ENCODE data around the gene CTBP2.
"Not testable (repeated sequence)": the region's sequence is repeated elsewhere in the genome, so short reads cannot be mapped to it uniquely, and the experiment has no call there.

CTBP2 gene

DNA sequence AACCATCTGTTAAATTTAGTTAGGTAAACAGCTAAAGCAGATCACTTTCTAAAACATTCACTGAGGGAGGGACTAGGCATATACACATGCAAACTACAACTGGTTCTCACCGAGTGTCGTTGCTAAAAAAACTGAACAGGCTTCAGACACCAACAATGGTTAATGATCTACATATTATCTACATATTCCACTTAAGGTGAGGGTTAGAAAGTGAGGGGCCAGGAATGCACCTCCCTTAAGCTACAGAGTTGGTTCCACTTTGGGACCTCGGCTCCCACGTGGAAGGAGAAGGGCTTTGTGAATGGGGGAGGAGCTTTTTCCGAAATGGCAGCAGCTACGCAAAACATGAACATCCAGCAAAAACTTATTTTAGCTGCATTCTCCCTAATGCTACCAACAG, 5.8 kb downstream of the CTBP2 start:
- DNase-seq (ENCODE audit: low read depth), result no peak
- H3K4me3 ChIP-seq (ENCODE audit: control insufficient read depth, low read depth, low read length), result no peak overlapping the region

DNA sequence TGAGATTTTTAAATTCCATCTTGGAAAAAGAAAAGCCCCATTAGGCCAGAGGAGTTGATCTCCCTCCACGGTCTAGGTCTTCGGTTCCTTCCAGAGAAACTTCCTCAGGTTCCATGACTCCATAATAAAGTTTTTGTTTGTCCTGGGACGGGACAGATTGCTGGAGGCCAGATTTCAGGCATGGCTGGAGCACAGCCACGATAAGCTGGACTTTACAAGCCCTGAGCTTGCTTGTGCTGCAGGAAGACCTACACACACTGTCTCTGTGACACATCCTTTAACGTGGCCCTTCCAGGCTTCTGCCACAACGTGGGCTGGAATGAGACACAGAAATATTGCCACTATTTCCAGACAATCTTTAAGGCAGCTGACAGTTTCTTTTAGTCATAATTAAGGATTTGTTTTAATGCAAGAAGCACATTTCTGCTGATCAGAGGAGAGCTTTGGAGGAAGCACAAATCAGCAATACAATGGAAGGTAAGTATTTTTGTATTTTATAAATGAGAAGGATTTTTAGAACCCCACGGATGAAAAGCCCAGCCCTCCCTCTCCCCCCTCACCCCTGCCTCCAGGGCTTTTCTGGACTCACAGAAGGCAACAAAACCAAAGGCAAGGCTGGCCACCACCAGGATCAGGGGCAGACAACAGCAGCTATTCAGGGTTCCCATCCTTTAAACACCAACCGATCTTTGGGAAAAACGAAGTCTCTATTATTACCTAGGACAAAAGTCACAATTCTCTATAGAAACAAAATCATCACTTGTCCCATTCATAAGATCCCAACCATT, 6.5 kb downstream of the CTBP2 start:
- TF ChIP-seq, protein P1, sequence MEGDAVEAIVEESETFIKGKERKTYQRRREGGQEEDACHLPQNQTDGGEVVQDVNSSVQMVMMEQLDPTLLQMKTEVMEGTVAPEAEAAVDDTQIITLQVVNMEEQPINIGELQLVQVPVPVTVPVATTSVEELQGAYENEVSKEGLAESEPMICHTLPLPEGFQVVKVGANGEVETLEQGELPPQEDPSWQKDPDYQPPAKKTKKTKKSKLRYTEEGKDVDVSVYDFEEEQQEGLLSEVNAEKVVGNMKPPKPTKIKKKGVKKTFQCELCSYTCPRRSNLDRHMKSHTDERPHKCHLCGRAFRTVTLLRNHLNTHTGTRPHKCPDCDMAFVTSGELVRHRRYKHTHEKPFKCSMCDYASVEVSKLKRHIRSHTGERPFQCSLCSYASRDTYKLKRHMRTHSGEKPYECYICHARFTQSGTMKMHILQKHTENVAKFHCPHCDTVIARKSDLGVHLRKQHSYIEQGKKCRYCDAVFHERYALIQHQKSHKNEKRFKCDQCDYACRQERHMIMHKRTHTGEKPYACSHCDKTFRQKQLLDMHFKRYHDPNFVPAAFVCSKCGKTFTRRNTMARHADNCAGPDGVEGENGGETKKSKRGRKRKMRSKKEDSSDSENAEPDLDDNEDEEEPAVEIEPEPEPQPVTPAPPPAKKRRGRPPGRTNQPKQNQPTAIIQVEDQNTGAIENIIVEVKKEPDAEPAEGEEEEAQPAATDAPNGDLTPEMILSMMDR (IDR thresholded peaks at IDR 0.05; ENCODE audit: control insufficient read depth, insufficient read depth, low read depth, low read length, missing control alignments), result no peak
- no peak overlapping the region for H3K4me3 ChIP-seq (ENCODE audit: control insufficient read depth, low read depth, low read length)
- DNase-seq (ENCODE audit: low read depth), result no peak

More for the DNA sequence above, 5.8 kb downstream of the CTBP2 start:
- TF ChIP-seq, protein P1 (IDR thresholded peaks at IDR 0.05; ENCODE audit: control insufficient read depth, insufficient read depth, low read depth, low read length, missing control alignments), result no peak

DNA sequence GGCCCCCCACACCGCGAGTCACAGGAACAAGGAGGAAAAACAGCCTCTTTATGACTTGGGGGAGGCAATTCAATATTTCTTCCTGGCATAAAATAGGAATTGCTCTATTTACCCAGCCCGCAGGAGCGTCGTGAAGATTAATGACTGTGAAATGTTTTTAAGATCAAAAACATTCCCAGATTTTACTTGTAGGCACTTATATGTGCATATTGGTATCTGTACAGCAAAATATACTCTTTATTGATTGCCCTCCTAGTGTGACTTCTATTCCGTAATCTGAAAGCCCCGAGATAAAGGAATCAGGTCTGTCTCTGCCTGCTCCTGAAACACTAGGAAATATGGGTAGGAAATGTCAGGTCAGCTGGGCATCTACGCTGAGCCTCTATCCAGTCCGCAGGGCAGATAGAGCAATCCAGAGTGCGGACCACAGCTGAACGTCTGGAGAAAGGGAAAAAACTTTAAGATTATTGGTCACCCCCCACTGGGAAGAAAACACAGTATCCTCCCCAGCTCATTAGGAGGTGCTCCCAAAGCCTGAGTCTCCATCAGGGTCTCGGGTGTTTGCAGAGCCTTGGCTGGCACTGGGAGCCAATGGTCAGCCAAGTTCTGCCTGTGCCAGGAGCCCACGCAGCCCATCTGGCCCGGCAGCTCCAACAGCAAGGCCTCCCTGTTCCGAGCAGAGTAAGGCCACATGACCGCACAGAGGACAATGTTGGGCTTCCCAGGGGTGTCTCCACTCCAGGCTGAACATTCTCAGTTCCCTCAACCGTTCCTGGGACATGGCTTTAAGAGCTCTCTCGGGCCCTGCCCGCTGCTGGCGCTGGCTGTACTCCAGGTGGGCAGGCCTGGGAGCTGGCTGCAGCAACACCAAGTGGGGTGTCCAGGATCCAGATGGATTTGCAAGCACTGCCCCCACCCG, 7.7 kb downstream of the CTBP2 start:
- no peak overlapping the region for H3K4me3 ChIP-seq (ENCODE audit: control insufficient read depth, low read depth, low read length)
- TF ChIP-seq, protein P1 (IDR thresholded peaks at IDR 0.05; ENCODE audit: control insufficient read depth, insufficient read depth, low read depth, low read length, missing control alignments), result no peak
- no peak for DNase-seq (ENCODE audit: low read depth)

- DNase-seq (ENCODE audit: low read depth), result no peak
- no peak overlapping the region for H3K4me3 ChIP-seq (ENCODE audit: control insufficient read depth, low read depth, low read length)
- TF ChIP-seq, protein P1 (IDR thresholded peaks at IDR 0.05; ENCODE audit: control insufficient read depth, insufficient read depth, low read depth, low read length, missing control alignments), result no peak
Observed at GRCh38 chr10:125151553-125152449, 8.6 kb downstream of the CTBP2 start.

- TF ChIP-seq, protein P1 (IDR thresholded peaks at IDR 0.05; ENCODE audit: control insufficient read depth, insufficient read depth, low read depth, low read length, missing control alignments), result no peak
- no peak for DNase-seq (ENCODE audit: low read depth)
- H3K4me3 ChIP-seq (ENCODE audit: control insufficient read depth, low read depth, low read length), result no peak overlapping the region
Observed at GRCh38 chr10:125151170-125151552, 9.2 kb downstream of the CTBP2 start.

DNA sequence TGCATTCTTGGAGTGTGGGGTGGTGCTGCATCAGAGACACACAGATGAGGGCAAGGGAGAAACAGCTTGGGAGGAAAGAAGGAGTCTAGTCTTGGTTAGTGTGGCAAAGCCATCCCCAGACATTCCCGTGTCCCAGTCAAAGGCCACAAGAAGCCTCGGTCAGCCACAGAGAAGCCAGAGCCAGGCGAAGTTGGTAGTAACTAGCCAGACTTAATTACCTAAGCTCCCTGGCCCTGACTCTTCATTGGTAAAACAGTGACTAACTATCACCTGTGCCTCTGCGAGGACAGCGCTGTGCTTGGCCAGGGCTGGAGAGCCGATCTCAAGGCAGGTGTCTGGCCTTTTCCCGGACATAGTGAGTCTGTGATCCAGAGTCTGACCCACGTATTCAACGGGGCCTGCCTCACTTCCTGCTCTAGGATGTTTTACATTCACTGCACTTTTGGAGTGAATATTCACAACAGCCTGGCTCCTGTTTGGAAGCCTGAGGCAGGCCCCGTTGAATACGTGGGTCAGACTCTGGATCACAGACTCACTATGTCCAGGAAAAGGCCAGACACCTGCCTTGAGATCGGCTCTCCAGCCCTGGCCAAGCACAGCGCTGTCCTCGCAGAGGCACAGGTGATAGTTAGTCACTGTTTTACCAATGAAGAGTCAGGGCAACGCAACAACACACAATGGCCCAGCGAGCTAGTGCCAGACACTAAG, 9.8 kb downstream of the CTBP2 start:
- not testable (repeated sequence) for DNase-seq (ENCODE audit: low read depth); H3K4me3 ChIP-seq (ENCODE audit: control insufficient read depth, low read depth, low read length)
